Dedifferentiated amniotic fluid mesenchymal stem cell (primary cell): ENCODE measurements around the gene FOXD4L4.
"Not testable (repeated sequence)": the region's sequence is repeated elsewhere in the genome, so short reads cannot be mapped to it uniquely, and the experiment has no call there.

Experiments
- DNase-seq: peaks from one replicate; pipeline ENCODE4 v3.0.0-alpha.2; 2016; ENCODE audit errors: extremely low spot score

Gene FOXD4L4

DNA sequence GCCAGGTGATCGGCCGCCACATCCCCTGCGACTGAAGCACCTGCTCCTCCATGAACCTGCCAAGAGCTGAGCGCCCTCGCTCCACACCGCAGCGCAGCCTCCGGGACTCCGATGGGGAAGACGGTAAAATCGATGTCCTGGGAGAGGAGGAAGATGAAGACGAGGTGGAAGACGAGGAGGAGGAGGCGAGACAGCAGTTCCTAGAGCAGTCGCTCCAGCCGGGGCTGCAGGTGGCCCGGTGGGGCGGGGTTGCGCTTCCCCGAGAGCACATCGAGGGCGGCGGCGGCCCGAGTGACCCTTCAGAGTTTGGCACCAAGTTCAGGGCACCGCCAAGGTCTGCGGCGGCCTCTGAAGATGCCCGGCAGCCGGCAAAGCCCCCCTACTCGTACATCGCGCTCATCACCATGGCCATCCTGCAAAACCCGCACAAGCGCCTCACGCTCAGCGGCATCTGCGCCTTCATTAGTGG, at the start of gene FOXD4L4:
Gene FOXD4L4 (plus strand): TSS at position 51 of the 469 bp plus-strand sequence. CDS start 0 bp downstream, at position 51.
- not testable (repeated sequence) for DNase-seq

DNA sequence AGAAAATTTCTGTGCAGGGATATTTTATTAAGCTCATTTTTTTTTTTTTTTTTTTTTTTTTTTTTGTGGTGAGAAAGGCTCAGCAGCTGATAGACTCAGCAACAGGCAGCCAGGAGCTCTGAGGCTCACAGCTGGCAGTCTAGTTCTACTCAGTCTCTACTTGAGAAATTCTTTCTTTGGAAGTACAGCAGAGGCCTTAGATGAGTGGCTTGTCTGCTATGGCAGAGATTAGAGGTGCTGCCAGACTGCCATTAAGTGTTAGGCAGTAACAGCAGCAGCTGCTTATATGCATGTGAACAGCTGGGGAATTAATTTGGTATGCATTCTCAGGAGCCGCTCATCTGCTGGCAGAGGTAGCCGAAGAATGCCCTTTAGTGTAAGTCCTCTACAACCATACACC, 33.4 kb upstream of the FOXD4L4 start:
- not testable (repeated sequence) for DNase-seq

- not testable (repeated sequence) for DNase-seq
These were observed 22.5 kb upstream of the FOXD4L4 start for GRCh38 chr9:65714445-65714844.

- not testable (repeated sequence) for DNase-seq
These were observed 1.2 kb downstream of the FOXD4L4 start for GRCh38 chr9:65738133-65738532.
